H9 (cell line): ENCODE data around the gene MYH11. TPM values are rescaled to one million over a fixed set of nuclear protein-coding genes. Genes with fewer than 3 reads are reported as not detected.

Source experiments
- DNase-seq: peaks from one replicate; pipeline ENCODE4 v3.0.0-alpha.2; 2017
- H2AFZ ChIP-seq: one replicate; pipeline ENCODE4 v1.6.1; 2013; ENCODE audit warnings: mild to moderate bottlenecking, low read length, control low read depth, moderate library complexity
- H2AK5ac ChIP-seq: 2 replicates; pipeline ENCODE4 v1.6.1; 2013; ENCODE audit warnings: low read length, control low read depth, mixed read lengths; ENCODE audit not compliant: insufficient read length
- H2BK120ac ChIP-seq: one replicate; pipeline ENCODE4 v1.6.1; 2013; ENCODE audit warnings: low read depth, mild to moderate bottlenecking, low read length, control low read depth, inconsistent platforms; ENCODE audit not compliant: poor library complexity, severe bottlenecking
- H2BK12ac ChIP-seq: 2 replicates; pipeline ENCODE4 v1.6.1; 2013; ENCODE audit warnings: low read length, control low read depth, mixed read lengths, low read depth; ENCODE audit not compliant: insufficient read length
- H2BK15ac ChIP-seq: 2 replicates; pipeline ENCODE4 v1.6.1; 2013; ENCODE audit warnings: low read depth, low read length, control low read depth
- H2BK20ac ChIP-seq: one replicate; pipeline ENCODE4 v1.6.1; 2013; ENCODE audit warnings: low read depth, mild to moderate bottlenecking, low read length, control low read depth, inconsistent platforms; ENCODE audit not compliant: poor library complexity, severe bottlenecking
- H2BK5ac ChIP-seq: 2 replicates; pipeline ENCODE4 v1.6.1; 2013; ENCODE audit warnings: low read length, control low read depth, mixed read lengths; ENCODE audit not compliant: insufficient read length
- H3K14ac ChIP-seq: 2 replicates; pipeline ENCODE4 v1.6.1; 2013; ENCODE audit warnings: low read length, control low read depth; ENCODE audit not compliant: insufficient read depth
- H3K18ac ChIP-seq: 2 replicates; pipeline ENCODE4 v1.6.1; 2013; ENCODE audit warnings: low read depth, mild to moderate bottlenecking, mixed read lengths, low read length, control low read depth; ENCODE audit not compliant: insufficient read length
- H3K23ac ChIP-seq: 2 replicates; pipeline ENCODE4 v1.6.1; 2013; ENCODE audit warnings: low read length, control low read depth, mixed read lengths, low read depth; ENCODE audit not compliant: insufficient read length
- H3K23me2 ChIP-seq: 2 replicates; pipeline ENCODE4 v1.6.1; 2013; ENCODE audit warnings: low read depth, mild to moderate bottlenecking, mixed read lengths, low read length, control low read depth; ENCODE audit not compliant: insufficient read length, poor library complexity, severe bottlenecking
- H3K27ac ChIP-seq: 2 replicates; pipeline ENCODE4 v1.5.1; 2013; ENCODE audit warnings: low read length, control low read depth, mixed read lengths, low read depth; ENCODE audit not compliant: insufficient read length
- H3K27me3 ChIP-seq: 2 replicates; pipeline ENCODE4 v1.6.1; 2013; ENCODE audit warnings: low read length, control low read depth, inconsistent platforms; ENCODE audit not compliant: insufficient read depth
- H3K4ac ChIP-seq: 2 replicates; pipeline ENCODE4 v1.6.1; 2013; ENCODE audit warnings: low read depth, mild to moderate bottlenecking, control low read depth, inconsistent platforms, low read length, moderate library complexity
- H3K4me1 ChIP-seq: 2 replicates; pipeline ENCODE4 v1.6.1; 2013; ENCODE audit warnings: low read length, control low read depth, inconsistent platforms; ENCODE audit not compliant: insufficient read depth
- H3K4me2 ChIP-seq: 2 replicates; pipeline ENCODE4 v1.6.1; 2013; ENCODE audit warnings: low read length, control low read depth, mixed read lengths; ENCODE audit not compliant: insufficient read length, insufficient read depth
- H3K56ac ChIP-seq: 2 replicates; pipeline ENCODE4 v1.6.1; 2013; ENCODE audit warnings: low read depth, mild to moderate bottlenecking, mixed read lengths, low read length, control low read depth; ENCODE audit not compliant: insufficient read length
- H3K79me1 ChIP-seq: 2 replicates; pipeline ENCODE4 v1.6.1; 2013; ENCODE audit warnings: low read depth, mild to moderate bottlenecking, moderate library complexity, low read length, control low read depth, inconsistent platforms; ENCODE audit not compliant: insufficient read depth, poor library complexity, severe bottlenecking
- H3K79me2 ChIP-seq: 2 replicates; pipeline ENCODE4 v1.6.1; 2013; ENCODE audit warnings: low read length, control low read depth, inconsistent platforms; ENCODE audit not compliant: insufficient read depth
- H3K9ac ChIP-seq: 2 replicates; pipeline ENCODE4 v1.6.1; 2013; ENCODE audit warnings: low read length, control low read depth, mixed read lengths; ENCODE audit not compliant: insufficient read length; ENCODE audit errors: extremely low read depth
- H3K9me3 ChIP-seq: one replicate; pipeline ENCODE4 v1.6.1; 2013; ENCODE audit warnings: low read depth, low read length, inconsistent platforms; ENCODE audit not compliant: control insufficient read depth
- H3T11ph ChIP-seq: one replicate; pipeline ENCODE4 v1.6.1; 2013; ENCODE audit warnings: mild to moderate bottlenecking, low read length, control low read depth, inconsistent platforms
- H4K20me1 ChIP-seq: one replicate; pipeline ENCODE4 v1.6.1; 2013; ENCODE audit not compliant: control insufficient read depth, insufficient read length, insufficient read depth
- H4K5ac ChIP-seq: 2 replicates; pipeline ENCODE4 v1.6.1; 2013; ENCODE audit warnings: low read depth, mild to moderate bottlenecking, mixed read lengths, low read length, control low read depth; ENCODE audit not compliant: insufficient read length
- H4K8ac ChIP-seq: replicated peaks from 2 replicates; pipeline ENCODE4 v1.6.1; 2013; ENCODE audit warnings: low read length, control low read depth, mixed read lengths, low read depth; ENCODE audit not compliant: insufficient read length
- H4K91ac ChIP-seq: 2 replicates; pipeline ENCODE4 v1.6.1; 2013; ENCODE audit warnings: low read depth, mild to moderate bottlenecking, moderate library complexity, mixed read lengths, low read length, control low read depth; ENCODE audit not compliant: insufficient read length
- H3K27ac Mint-ChIP-seq, 3 experiments: 2 replicates in 2 of 3; 3 replicates in 1 of 3; pipeline ENCODE4 v1.8.0; 2020 to 2021; ENCODE audit warnings: mixed read lengths in 3 of 3, mild to moderate bottlenecking in 1 of 3, moderate library complexity in 1 of 3
- H3K27me3 Mint-ChIP-seq: 2 replicates; pipeline ENCODE4 v1.8.0; 2021; ENCODE audit warnings: low read depth, mild to moderate bottlenecking, moderate library complexity, mixed read lengths
- H3K36me3 Mint-ChIP-seq, 3 experiments: 2 replicates in 2 of 3; 3 replicates in 1 of 3; pipeline ENCODE4 v1.8.0; 2020 to 2021; ENCODE audit warnings: low read depth in 3 of 3, mixed read lengths in 3 of 3; ENCODE audit not compliant: insufficient read depth in 1 of 3
- H3K4me1 Mint-ChIP-seq, 2 experiments: 2 replicates each; pipeline ENCODE4 v1.8.0; 2020; ENCODE audit warnings: mixed read lengths in 2 of 2
- H3K4me3 Mint-ChIP-seq, 2 experiments: 2 replicates in 1 of 2; 3 replicates in 1 of 2; pipeline ENCODE4 v1.8.0; 2020 to 2021; ENCODE audit warnings: mild to moderate bottlenecking in 2 of 2, mixed read lengths in 2 of 2, moderate library complexity in 1 of 2
- H3K9me3 Mint-ChIP-seq, 2 experiments: 2 replicates in 1 of 2; 3 replicates in 1 of 2; pipeline ENCODE4 v1.8.0; 2020; ENCODE audit warnings: mild to moderate bottlenecking in 2 of 2, mixed read lengths in 2 of 2, moderate library complexity in 1 of 2
- CTCF ChIP-seq: fragments of 200-600 bp; sonication (generic); conservative IDR thresholded peaks from 3 replicates; pipeline ENCODE4 v1.8.0; 2021; ENCODE audit warnings: antibody characterized with exemption, mild to moderate bottlenecking
- WGBS: extraction: QIAGEN DNeasy Blood & Tissue Kit; methylation state at CpG from one replicate; pipeline ENCODE4 v1.1.7; 2013; ENCODE audit warnings: missing lambda C conversion rate, low lambda C conversion rate, mixed read lengths; ENCODE audit not compliant: insufficient read length; ENCODE audit errors: extremely low coverage; 5-methylcytosine and 5-hydroxymethylcytosine counted together
- total RNA-seq: library from RNA; stranded (reverse); gene quantifications from 2 replicates; pipeline ENCODE4 v1.2.1, GENCODE V29; 2021

Gene MYH11
- total RNA-seq, 1 experiment from 2014 or later, result 0.42 TPM

DNA sequence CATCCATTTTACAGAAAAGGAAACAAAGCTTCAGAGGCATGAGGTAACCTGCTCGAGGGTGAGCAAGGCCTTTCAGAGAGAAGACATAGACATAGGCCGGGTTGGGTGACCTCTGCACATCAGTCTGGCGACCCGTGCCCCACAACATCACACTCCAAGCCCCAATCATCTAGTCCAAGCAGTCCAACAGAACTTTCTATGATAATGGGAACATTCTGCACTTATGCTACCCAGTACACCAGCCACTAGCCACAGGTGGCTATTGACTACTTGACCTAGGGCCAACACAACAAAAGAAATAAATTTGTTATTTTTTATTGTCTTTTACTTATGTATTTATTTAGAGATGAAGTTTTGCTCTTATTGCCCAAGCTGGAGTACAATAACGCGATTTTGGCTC, 20.8 kb downstream of the MYH11 start:
- Histone ChIP-seq H4K91ac (no peak overlapping the region), H3K9me3 (no peaks in the 10 kb centered on the region), H3K18ac (no peak overlapping the region), H3K79me2 (no peaks in the 10 kb centered on the region), H3K4ac (no peak overlapping the region), H3K27me3 (no peaks in the 10 kb centered on the region), H2BK120ac (no peak overlapping the region), H3K23me2 (no peaks in the 10 kb centered on the region), H3K4me1 (no peaks in the 10 kb centered on the region), H3K23ac (no peak overlapping the region), H2BK5ac (no peak overlapping the region), H4K20me1 (no peaks in the 10 kb centered on the region), H4K5ac (no peak overlapping the region), H3K9ac (no peak overlapping the region), H3K4me2 (no peak overlapping the region), H3K14ac (no peak overlapping the region), H2AFZ (no peak overlapping the region), H4K8ac (no peak overlapping the region), H3K79me1 (no peaks in the 10 kb centered on the region), H3K56ac (no peak overlapping the region), H2BK20ac (no peak overlapping the region), H2AK5ac (no peak overlapping the region), H3T11ph (no peak overlapping the region), H3K27ac (no peak overlapping the region), H2BK15ac (no peak overlapping the region), H2BK12ac (no peak overlapping the region)
- H3K27ac Mint-ChIP-seq, result no peak overlapping the region
- H3K36me3 Mint-ChIP-seq, result no peaks in the 10 kb centered on the region
- H3K27me3 Mint-ChIP-seq, result no peaks in the 10 kb centered on the region
- WGBS, result no CpG with 5 or more reads among the region's 6 CpGs
- no peaks in the 10 kb centered on the region for H3K4me1 Mint-ChIP-seq
- no peak for TF ChIP-seq CTCF
- DNase-seq, result no peak
- H3K9me3 Mint-ChIP-seq, result no peaks in the 10 kb centered on the region
- no peak overlapping the region for H3K4me3 Mint-ChIP-seq
